ENCODE results near the gene ISG15. TPM values are rescaled to one million over a fixed set of nuclear protein-coding genes. Genes with fewer than 3 reads are reported as not detected.
A peak's percentile ranks its signal among the peaks of the same experiment; 100 is the strongest.
"Not testable (repeated sequence)": the region's sequence is repeated elsewhere in the genome, so short reads cannot be mapped to it uniquely, and the experiment has no call there.

Gene ISG15
- total RNA-seq, 1 donor from 2014 or later, result 14.3 TPM

GRCh38 chr1:993379-993995 lies 19.8 kb upstream of the ISG15 start:
- TF ChIP-seq CTCF (IDR thresholded peaks at IDR 0.05; ENCODE audit: unreplicated experiment), result no peak
- Mint-ChIP-seq H3K36me3 (ENCODE audit: insufficient read depth) (peaks cover 7% of the 10 kb centered on the region), H3K4me1 (ENCODE audit: low read depth) (peaks cover 3% of the 10 kb centered on the region), H3K27me3 (peaks cover 40% of the 10 kb centered on the region), H3K4me3 (ENCODE audit: low read depth) (no peak overlapping the region), H3K27ac (no peak overlapping the region), H3K9me3 (ENCODE audit: low read depth) (peaks cover 15% of the 10 kb centered on the region)
- DNase-seq (ENCODE audit: low spot score, unreplicated experiment), result no peak

GRCh38 chr1:994546-994945 lies 18.8 kb upstream of the ISG15 start:
- not testable (repeated sequence) for H3K36me3 Mint-ChIP-seq (ENCODE audit: insufficient read depth); H3K27ac Mint-ChIP-seq; H3K4me3 Mint-ChIP-seq (ENCODE audit: low read depth); DNase-seq (ENCODE audit: low spot score, unreplicated experiment); H3K4me1 Mint-ChIP-seq (ENCODE audit: low read depth); H3K9me3 Mint-ChIP-seq (ENCODE audit: low read depth)
- H3K27me3 Mint-ChIP-seq, result peaks cover 30% of the 10 kb centered on the region

GRCh38 chr1:995665-996633 lies 17.3 kb upstream of the ISG15 start:
- TF ChIP-seq CTCF (IDR thresholded peaks at IDR 0.05; ENCODE audit: unreplicated experiment), result no peak
- peaks cover 4% of the 10 kb centered on the region for H3K36me3 Mint-ChIP-seq (ENCODE audit: insufficient read depth)
- H3K27ac Mint-ChIP-seq, result no peak overlapping the region
- peaks cover 24% of the 10 kb centered on the region for H3K27me3 Mint-ChIP-seq
- H3K4me1 Mint-ChIP-seq (ENCODE audit: low read depth), result peaks cover 4% of the 10 kb centered on the region
- H3K4me3 Mint-ChIP-seq (ENCODE audit: low read depth), result peak overlapping the region; percentile 46
- DNase-seq (ENCODE audit: low spot score, unreplicated experiment), result peak; percentile 14
- peaks cover 8% of the 10 kb centered on the region for H3K9me3 Mint-ChIP-seq (ENCODE audit: low read depth)

GRCh38 chr1:996851-997712 lies 16.2 kb upstream of the ISG15 start:
- Mint-ChIP-seq H3K27ac (no peak overlapping the region), H3K4me3 (ENCODE audit: low read depth) (peak overlapping the region; percentile 60), H3K27me3 (peaks cover 19% of the 10 kb centered on the region), H3K9me3 (ENCODE audit: low read depth) (peaks cover 5% of the 10 kb centered on the region), H3K4me1 (ENCODE audit: low read depth) (peaks cover 4% of the 10 kb centered on the region), H3K36me3 (ENCODE audit: insufficient read depth) (peaks cover 4% of the 10 kb centered on the region)
- peak; percentile 9 for DNase-seq (ENCODE audit: low spot score, unreplicated experiment)
- TF ChIP-seq CTCF (IDR thresholded peaks at IDR 0.05; ENCODE audit: unreplicated experiment), result no peak

GRCh38 chr1:997713-997992 lies 15.6 kb upstream of the ISG15 start:
- peaks cover 2% of the 10 kb centered on the region for H3K9me3 Mint-ChIP-seq (ENCODE audit: low read depth)
- no peak for DNase-seq (ENCODE audit: low spot score, unreplicated experiment)
- peaks cover under 1% of the 10 kb centered on the region for H3K36me3 Mint-ChIP-seq (ENCODE audit: insufficient read depth)
- H3K27me3 Mint-ChIP-seq, result peaks cover 16% of the 10 kb centered on the region
- H3K4me3 Mint-ChIP-seq (ENCODE audit: low read depth), result peak overlapping the region; percentile 14
- peaks cover 4% of the 10 kb centered on the region for H3K4me1 Mint-ChIP-seq (ENCODE audit: low read depth)
- no peak overlapping the region for H3K27ac Mint-ChIP-seq
- no peak for TF ChIP-seq CTCF (IDR thresholded peaks at IDR 0.05; ENCODE audit: unreplicated experiment)

All from progenitor cell of endocrine pancreas (in vitro differentiated cells).